ENCODE measurements around the gene GUCA2A.

DNA sequence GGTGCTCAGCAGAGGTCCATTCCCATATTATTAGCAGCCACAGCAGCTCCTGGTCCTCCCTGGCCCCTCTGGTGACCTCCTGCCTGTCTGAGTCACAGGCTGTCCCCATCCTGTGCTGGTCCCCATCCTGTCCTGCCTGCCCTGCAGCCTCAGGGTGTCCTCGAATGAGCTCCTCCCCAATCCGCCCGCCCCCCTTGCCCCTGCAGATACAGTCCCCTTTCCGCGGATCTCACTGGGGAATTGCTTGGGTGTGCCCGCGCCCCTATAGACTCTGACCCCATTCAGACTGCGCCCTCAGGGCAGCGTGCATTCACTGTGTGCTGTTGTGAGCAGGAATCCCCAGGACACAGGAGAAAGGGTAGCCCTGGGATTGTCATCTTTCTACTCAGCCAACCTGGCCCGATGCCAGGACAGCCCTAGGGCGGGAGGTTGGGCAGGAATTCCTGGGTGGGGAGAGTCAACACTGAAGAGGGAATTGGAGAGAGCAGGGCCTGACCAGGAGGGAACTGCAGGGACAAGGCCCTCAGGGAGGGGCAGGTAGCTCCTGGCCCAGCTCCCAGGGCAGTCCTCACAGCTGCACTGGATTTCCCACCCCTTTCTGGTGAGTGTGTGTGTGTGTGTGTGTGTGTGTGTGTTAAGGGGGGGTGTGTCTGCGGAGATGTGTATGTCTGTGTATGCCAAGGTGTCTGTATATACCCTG lies 1.1 kb upstream of the GUCA2A start:
- no peak for TF ChIP-seq CTCF (IDR thresholded peaks at IDR 0.05; ENCODE audit: low read depth, low read length)
- TF ChIP-seq POLR2A (IDR thresholded peaks at IDR 0.05; ENCODE audit: extremely low read depth, insufficient read length), result no peak
- no peak for TF ChIP-seq MAX (IDR thresholded peaks at IDR 0.05; ENCODE audit: low read depth, low read length)

All from NB4 (cell line).